ENCODE results near the gene CCT3. TPM values are rescaled to one million over a fixed set of nuclear protein-coding genes. Genes with fewer than 3 reads are reported as not detected.

Gene CCT3
- total RNA-seq, 1 donor from 2014 or later = 270 TPM

GRCh38 chr1:156359973-156360372, 21.9 kb upstream of the CCT3 start:
- DNase-seq (ENCODE audit: low spot score, unreplicated experiment) = no peak
- no peaks in the 10 kb centered on the region for H3K36me3 Mint-ChIP-seq (ENCODE audit: insufficient read depth)
- TF ChIP-seq CTCF (IDR thresholded peaks at IDR 0.05; ENCODE audit: unreplicated experiment) = no peak
- peaks cover 34% of the 10 kb centered on the region for H3K27me3 Mint-ChIP-seq
- H3K9me3 Mint-ChIP-seq (ENCODE audit: low read depth) = no peaks in the 10 kb centered on the region
- no peak overlapping the region for H3K4me3 Mint-ChIP-seq (ENCODE audit: low read depth)
- H3K27ac Mint-ChIP-seq = no peak overlapping the region
- peaks cover 2% of the 10 kb centered on the region for H3K4me1 Mint-ChIP-seq (ENCODE audit: low read depth)

- DNase-seq (ENCODE audit: low spot score, unreplicated experiment) = no peak
- Mint-ChIP-seq H3K9me3 (ENCODE audit: low read depth) (no peaks in the 10 kb centered on the region), H3K36me3 (ENCODE audit: insufficient read depth) (no peaks in the 10 kb centered on the region), H3K4me3 (ENCODE audit: low read depth) (no peak overlapping the region), H3K27me3 (peaks cover 34% of the 10 kb centered on the region), H3K4me1 (ENCODE audit: low read depth) (peaks cover 2% of the 10 kb centered on the region), H3K27ac (no peak overlapping the region)
- TF ChIP-seq CTCF (IDR thresholded peaks at IDR 0.05; ENCODE audit: unreplicated experiment) = no peak
These were observed 21.2 kb upstream of the CCT3 start for GRCh38 chr1:156359249-156359648.

GRCh38 chr1:156358641-156359040, 20.5 kb upstream of the CCT3 start:
- H3K27ac Mint-ChIP-seq = no peak overlapping the region
- H3K9me3 Mint-ChIP-seq (ENCODE audit: low read depth) = no peaks in the 10 kb centered on the region

GRCh38 chr1:156357977-156358376, 19.9 kb upstream of the CCT3 start:
- no peak for DNase-seq (ENCODE audit: low spot score, unreplicated experiment)
- TF ChIP-seq CTCF (IDR thresholded peaks at IDR 0.05; ENCODE audit: unreplicated experiment) = no peak
- Mint-ChIP-seq H3K27me3 (peaks cover 34% of the 10 kb centered on the region), H3K4me3 (ENCODE audit: low read depth) (no peak overlapping the region), H3K36me3 (ENCODE audit: insufficient read depth) (no peaks in the 10 kb centered on the region), H3K9me3 (ENCODE audit: low read depth) (no peaks in the 10 kb centered on the region), H3K4me1 (ENCODE audit: low read depth) (peaks cover 2% of the 10 kb centered on the region), H3K27ac (no peak overlapping the region)

More at GRCh38 chr1:156358641-156359040, 20.5 kb upstream of the CCT3 start:
- DNase-seq (ENCODE audit: low spot score, unreplicated experiment) = no peak
- peaks cover 34% of the 10 kb centered on the region for H3K27me3 Mint-ChIP-seq
- no peak for TF ChIP-seq CTCF (IDR thresholded peaks at IDR 0.05; ENCODE audit: unreplicated experiment)
- no peak overlapping the region for H3K4me3 Mint-ChIP-seq (ENCODE audit: low read depth)
- H3K4me1 Mint-ChIP-seq (ENCODE audit: low read depth) = peaks cover 2% of the 10 kb centered on the region
- no peaks in the 10 kb centered on the region for H3K36me3 Mint-ChIP-seq (ENCODE audit: insufficient read depth)

GRCh38 chr1:156356875-156357534, 18.9 kb upstream of the CCT3 start:
- Mint-ChIP-seq H3K36me3 (ENCODE audit: insufficient read depth) (no peaks in the 10 kb centered on the region), H3K4me3 (ENCODE audit: low read depth) (no peak overlapping the region), H3K27me3 (peaks cover 34% of the 10 kb centered on the region), H3K27ac (peak overlapping the region; percentile 54), H3K4me1 (ENCODE audit: low read depth) (peaks cover 2% of the 10 kb centered on the region), H3K9me3 (ENCODE audit: low read depth) (no peaks in the 10 kb centered on the region)
- DNase-seq (ENCODE audit: low spot score, unreplicated experiment) = peak; percentile 76
- peak; percentile 97 for TF ChIP-seq CTCF (IDR thresholded peaks at IDR 0.05; ENCODE audit: unreplicated experiment)
